Gastroesophageal sphincter (tissue), 4 donors: ENCODE measurements around the gene ANO9. TPM values are rescaled to one million over a fixed set of nuclear protein-coding genes. Genes with fewer than 3 reads are reported as not detected.

Experiments used
- ATAC-seq: fragments of 150-250 bp; one replicate; pipeline ENCODE4 v1.9.1; 2016; ENCODE audit warnings: mild to moderate bottlenecking, moderate library complexity
- H3K27ac ChIP-seq, 4 donors: fragments of 200-600 bp; sonication (generic) in 3 of 4; 1 replicate in 3 of 4; 2 replicates in 1 of 4; pipeline ENCODE4 v1.5.1; 2016 to 2019
- H3K27me3 ChIP-seq: fragments of 200-600 bp; sonication (generic); one replicate; pipeline ENCODE4 v1.5.1; 2019
- H3K36me3 ChIP-seq, 2 donors: fragments of 200-600 bp; sonication (generic); one replicate each; pipeline ENCODE4 v1.5.1; 2019; ENCODE audit warnings: control low read depth in 1 of 2
- H3K4me1 ChIP-seq, 3 donors: fragments of 200-600 bp; sonication (generic); 1 replicate in 2 of 3; 2 replicates in 1 of 3; pipeline ENCODE4 v1.5.1; 2016 to 2019; ENCODE audit warnings: control low read depth in 2 of 3
- H3K4me3 ChIP-seq, 2 donors: fragments of 200-600 bp; sonication (generic); one replicate each; pipeline ENCODE4 v1.5.1; 2019; ENCODE audit warnings: mild to moderate bottlenecking in 1 of 2, moderate library complexity in 1 of 2
- H3K9me3 ChIP-seq, 3 donors: fragments of 200-600 bp; sonication (generic); one replicate each; pipeline ENCODE4 v1.5.1; 2017 to 2019; ENCODE audit warnings: control low read depth in 2 of 3
- CTCF ChIP-seq, 4 experiments: fragments of 200-600 bp in 2 of 4; fragments of 450-650 bp in 2 of 4; sonication (generic) in 1 of 4; IDR thresholded peaks; one replicate each; pipeline ENCODE4 v1.5.1; 2017 to 2019; ENCODE audit warnings: antibody characterized with exemption in 4 of 4, mild to moderate bottlenecking in 2 of 4, moderate library complexity in 2 of 4
- EP300 ChIP-seq: sonication (generic); formaldehyde crosslinking; IDR thresholded peaks from one replicate; pipeline ENCODE4 v1.6.1; 2017; ENCODE audit warnings: antibody characterized with exemption, mild to moderate bottlenecking
- POLR2A ChIP-seq, 2 donors: fragments of 450-650 bp; IDR thresholded peaks; one replicate each; pipeline ENCODE4 v1.6.1; 2017; ENCODE audit warnings: antibody characterized with exemption in 2 of 2, mild to moderate bottlenecking in 2 of 2, moderate library complexity in 1 of 2
- POLR2AphosphoS5 ChIP-seq: sonication (generic); formaldehyde crosslinking; IDR thresholded peaks from one replicate; pipeline ENCODE4 v1.6.1; 2017; ENCODE audit warnings: antibody characterized with exemption
- WGBS, 2 donors: methylation state at CpG; one replicate each; pipeline ENCODE4 v1.1.5; 2018; ENCODE audit warnings: low coverage in 1 of 2; 5-methylcytosine and 5-hydroxymethylcytosine counted together
- total RNA-seq, 4 donors: library from RNA; depleted of rRNA; stranded (reverse); fragments of >200 nt; gene quantifications; one replicate each; pipeline ENCODE4 v1.1.0, GENCODE V29; 2016

Gene ANO9
- total RNA-seq, 4 donors from 2014 or later: 0.22 to 0.94 (median 0.47) TPM; not detected in 1

GRCh38 chr11:405954-406795 is 35.6 kb downstream of the ANO9 start:
- Histone ChIP-seq H3K27ac (peak overlapping the region; percentile 48 to 79 (median 61)), H3K9me3 (no peaks in the 10 kb centered on the region), H3K36me3 (no peaks in the 10 kb centered on the region), H3K4me3 (peak overlapping the region; percentile 80 to 93), H3K27me3 (peaks cover 23% of the 10 kb centered on the region), H3K4me1 (peaks cover 0 to 27% (median 12%) of the 10 kb centered on the region in 3 donors)
- ATAC-seq: no peak
- no CpG with 5 or more reads among the region's 47 CpGs for WGBS, 2 donors
- TF ChIP-seq CTCF (IDR thresholded peaks at IDR 0.05) (no peak), POLR2A (IDR thresholded peaks at IDR 0.05) (peak in 1 of 2 donors; percentile 3), EP300 (no peak), POLR2AphosphoS5 (no peak)

GRCh38 chr11:405323-405953 is 36.4 kb downstream of the ANO9 start:
- no peaks in the 10 kb centered on the region for H3K36me3 ChIP-seq
- ATAC-seq: no peak
- no peak overlapping the region for H3K27ac ChIP-seq

GRCh38 chr11:404551-405264 is 37.1 kb downstream of the ANO9 start:
- H3K36me3 ChIP-seq: no peaks in the 10 kb centered on the region
- H3K27ac ChIP-seq: no peak overlapping the region
- TF ChIP-seq EP300 (no peak), POLR2AphosphoS5 (no peak), POLR2A (IDR thresholded peaks at IDR 0.05) (no peak), CTCF (IDR thresholded peaks at IDR 0.05) (no peak)
- peaks cover 0 to 35% (median 12%) of the 10 kb centered on the region in 3 donors for H3K4me1 ChIP-seq
- H3K9me3 ChIP-seq: no peaks in the 10 kb centered on the region
- no peak overlapping the region for H3K4me3 ChIP-seq
- no peak for ATAC-seq
- peaks cover 25% of the 10 kb centered on the region for H3K27me3 ChIP-seq
- WGBS, 2 donors: no CpG with 5 or more reads among the region's 14 CpGs

More at GRCh38 chr11:405323-405953, 36.4 kb downstream of the ANO9 start:
- Histone ChIP-seq H3K27me3 (peaks cover 24% of the 10 kb centered on the region), H3K4me1 (peaks cover 0 to 28% (median 12%) of the 10 kb centered on the region in 3 donors), H3K4me3 (peak overlapping the region in 1 of 2 donors; percentile 80), H3K9me3 (no peaks in the 10 kb centered on the region)
- WGBS, 2 donors: 37 to 59% methylated on average over 6 to 7 of the region's 17 CpGs
- TF ChIP-seq POLR2A (IDR thresholded peaks at IDR 0.05) (no peak), CTCF (IDR thresholded peaks at IDR 0.05) (no peak), POLR2AphosphoS5 (no peak), EP300 (no peak)

- WGBS, 2 donors: no CpG with 5 or more reads among the region's 27 CpGs
- Histone ChIP-seq H3K36me3 (no peaks in the 10 kb centered on the region), H3K27me3 (peaks cover 24% of the 10 kb centered on the region), H3K27ac (no peak overlapping the region), H3K4me3 (no peak overlapping the region), H3K9me3 (no peaks in the 10 kb centered on the region), H3K4me1 (peaks cover 0 to 35% (median 12%) of the 10 kb centered on the region in 3 donors)
- TF ChIP-seq CTCF (IDR thresholded peaks at IDR 0.05): no peak
- TF ChIP-seq POLR2A (IDR thresholded peaks at IDR 0.05): no peak
- ATAC-seq: no peak
Measured at GRCh38 chr11:403761-404431, 37.9 kb downstream of the ANO9 start.
